ENCODE results near the gene STAT1.

- no peak for TF ChIP-seq CTCF (IDR thresholded peaks at IDR 0.05; ENCODE audit: low read depth, low read length)
- TF ChIP-seq EZH2phosphoT487 (IDR thresholded peaks at IDR 0.05; ENCODE audit: low read depth) = no peak
Measured at GRCh38 chr2:191015831-191016230, 1.9 kb upstream of the STAT1 start.
